Neural progenitor cell (in vitro differentiated cells): ENCODE measurements around the gene HIVEP1. TPM values are rescaled to one million over a fixed set of nuclear protein-coding genes. Genes with fewer than 3 reads are reported as not detected.

Source experiments
- DNase-seq: peaks from one replicate; pipeline ENCODE4 v3.0.0-alpha.2; 2016; ENCODE audit warnings: low spot score
- H2AFZ ChIP-seq: fragments of 200-600 bp; sonication (generic); replicated peaks from 2 replicates; pipeline ENCODE4 v1.6.1; 2016; ENCODE audit warnings: antibody characterized with exemption
- H3F3A ChIP-seq: fragments of 200-600 bp; sonication (generic); 2 replicates; pipeline ENCODE4 v1.6.1; 2016; ENCODE audit warnings: antibody characterized with exemption, low read depth
- H3K27ac ChIP-seq: fragments of 200-600 bp; sonication (generic); 2 replicates; pipeline ENCODE4 v1.5.1; 2016; ENCODE audit warnings: mild to moderate bottlenecking
- H3K27me3 ChIP-seq: fragments of 200-600 bp; sonication (generic); 2 replicates; pipeline ENCODE4 v1.6.1; 2016; ENCODE audit warnings: mild to moderate bottlenecking, moderate library complexity
- H3K36me3 ChIP-seq: fragments of 200-600 bp; sonication (generic); 2 replicates; pipeline ENCODE4 v1.5.1; 2016
- H3K4me1 ChIP-seq: fragments of 200-600 bp; sonication (generic); 2 replicates; pipeline ENCODE4 v1.6.1; 2016; ENCODE audit warnings: mixed run types
- H3K4me2 ChIP-seq: fragments of 200-600 bp; sonication (generic); 2 replicates; pipeline ENCODE4 v1.6.1; 2016
- H3K4me3 ChIP-seq: fragments of 200-600 bp; sonication (generic); 2 replicates; pipeline ENCODE4 v1.5.1; 2016
- H3K79me2 ChIP-seq: fragments of 200-600 bp; sonication (generic); 2 replicates; pipeline ENCODE4 v1.6.1; 2016; ENCODE audit warnings: low read depth
- H3K9ac ChIP-seq: fragments of 200-600 bp; sonication (generic); 2 replicates; pipeline ENCODE4 v1.6.1; 2016
- H3K9me3 ChIP-seq: fragments of 200-600 bp; sonication (generic); 2 replicates; pipeline ENCODE4 v1.5.1; 2016; ENCODE audit warnings: low read depth
- H4K20me1 ChIP-seq: fragments of 200-600 bp; sonication (generic); 2 replicates; pipeline ENCODE4 v1.6.1; 2016; ENCODE audit warnings: low read depth
- H3K27ac Mint-ChIP-seq: 3 replicates; pipeline ENCODE4 v1.8.0; 2021; ENCODE audit warnings: mixed read lengths
- H3K27me3 Mint-ChIP-seq: 2 replicates; pipeline ENCODE4 v1.8.0; 2022; ENCODE audit warnings: low read depth, mild to moderate bottlenecking, inconsistent platforms, moderate library complexity, mixed read lengths; ENCODE audit not compliant: insufficient read depth
- H3K36me3 Mint-ChIP-seq: 3 replicates; pipeline ENCODE4 v1.8.0; 2021; ENCODE audit warnings: mixed read lengths
- H3K4me1 Mint-ChIP-seq: 3 replicates; pipeline ENCODE4 v1.8.0; 2021; ENCODE audit warnings: mixed read lengths
- H3K4me3 Mint-ChIP-seq: 3 replicates; pipeline ENCODE4 v1.8.0; 2021; ENCODE audit warnings: mild to moderate bottlenecking, moderate library complexity, mixed read lengths
- H3K9me3 Mint-ChIP-seq: 3 replicates; pipeline ENCODE4 v1.8.0; 2020; ENCODE audit warnings: mixed read lengths
- CTCF ChIP-seq: fragments of 200-600 bp; sonication (generic); IDR thresholded peaks from 2 replicates; pipeline ENCODE4 v1.5.1; 2017; ENCODE audit warnings: antibody characterized with exemption, mild to moderate bottlenecking
- EZH2 ChIP-seq: fragments of 200-600 bp; sonication (generic); IDR thresholded peaks from 2 replicates; pipeline ENCODE4 v1.6.1; 2017; ENCODE audit warnings: antibody characterized with exemption, mild to moderate bottlenecking, moderate library complexity
- EZH2phosphoT487 ChIP-seq: fragments of 200-600 bp; sonication (generic); IDR thresholded peaks from 2 replicates; pipeline ENCODE4 v1.6.1; 2017; ENCODE audit warnings: antibody characterized with exemption
- total RNA-seq: library from RNA; depleted of rRNA; stranded (reverse); fragments of >200 nt; gene quantifications from 2 replicates; pipeline ENCODE4 v1.2.3, GENCODE V29; 2015; ENCODE audit warnings: low replicate concordance

HIVEP1 gene
- total RNA-seq, 1 donor from 2014 or later, result 23.3 TPM

GRCh38 chr6:12026120-12026519 is 14.0 kb downstream of the HIVEP1 start:
- TF ChIP-seq EZH2, result no peak
- no peak for TF ChIP-seq EZH2phosphoT487
- TF ChIP-seq CTCF, result no peak
- Histone ChIP-seq H3K27me3 (no peaks in the 10 kb centered on the region), H3K36me3 (no peaks in the 10 kb centered on the region), H3K4me2 (no peak overlapping the region), H4K20me1 (no peaks in the 10 kb centered on the region), H3K27ac (no peak overlapping the region), H3K4me3 (no peak overlapping the region), H3K9ac (no peak overlapping the region), H3K4me1 (peaks cover 5% of the 10 kb centered on the region), H2AFZ (no peak overlapping the region), H3F3A (no peaks in the 10 kb centered on the region), H3K79me2 (peaks cover 99% of the 10 kb centered on the region), H3K9me3 (no peaks in the 10 kb centered on the region)
- H3K9me3 Mint-ChIP-seq, result peaks cover 42% of the 10 kb centered on the region
- peaks cover 3% of the 10 kb centered on the region for H3K27me3 Mint-ChIP-seq
- peaks cover 72% of the 10 kb centered on the region for H3K36me3 Mint-ChIP-seq
- no peak overlapping the region for H3K27ac Mint-ChIP-seq
- no peak for DNase-seq
- H3K4me3 Mint-ChIP-seq, result no peak overlapping the region
- peaks cover 3% of the 10 kb centered on the region for H3K4me1 Mint-ChIP-seq

GRCh38 chr6:12026833-12027232 is 14.7 kb downstream of the HIVEP1 start:
- DNase-seq, result no peak
- Histone ChIP-seq H3K27ac (no peak overlapping the region), H3K9me3 (no peaks in the 10 kb centered on the region), H3K27me3 (no peaks in the 10 kb centered on the region), H3K4me2 (no peak overlapping the region), H2AFZ (no peak overlapping the region), H3K36me3 (no peaks in the 10 kb centered on the region), H3K79me2 (peaks cover 99% of the 10 kb centered on the region), H3F3A (no peaks in the 10 kb centered on the region), H3K4me1 (peaks cover 5% of the 10 kb centered on the region), H3K4me3 (no peak overlapping the region), H4K20me1 (no peaks in the 10 kb centered on the region), H3K9ac (no peak overlapping the region)
- Mint-ChIP-seq H3K27ac (no peak overlapping the region), H3K27me3 (peaks cover 3% of the 10 kb centered on the region), H3K9me3 (peaks cover 43% of the 10 kb centered on the region), H3K36me3 (peaks cover 75% of the 10 kb centered on the region), H3K4me3 (no peak overlapping the region), H3K4me1 (peaks cover 3% of the 10 kb centered on the region)
- TF ChIP-seq CTCF, result no peak
- no peak for TF ChIP-seq EZH2
- no peak for TF ChIP-seq EZH2phosphoT487

- peaks cover 45% of the 10 kb centered on the region for H3K9me3 Mint-ChIP-seq
- no peak overlapping the region for H3K9ac ChIP-seq
- no peaks in the 10 kb centered on the region for H4K20me1 ChIP-seq
- H3K36me3 ChIP-seq, result no peaks in the 10 kb centered on the region
- H3K79me2 ChIP-seq, result peaks cover 98% of the 10 kb centered on the region
- no peak for DNase-seq
- no peaks in the 10 kb centered on the region for H3K4me1 ChIP-seq
- H3K4me1 Mint-ChIP-seq, result peaks cover 2% of the 10 kb centered on the region
- no peaks in the 10 kb centered on the region for H3K27me3 ChIP-seq
- no peak overlapping the region for H3K4me2 ChIP-seq
- no peak overlapping the region for H3K27ac Mint-ChIP-seq
- H3K4me3 ChIP-seq, result no peak overlapping the region
- peaks cover 73% of the 10 kb centered on the region for H3K36me3 Mint-ChIP-seq
- H3K4me3 Mint-ChIP-seq, result no peak overlapping the region
- TF ChIP-seq EZH2phosphoT487 (no peak), EZH2 (no peak), CTCF (no peak)
- no peaks in the 10 kb centered on the region for H3K9me3 ChIP-seq
- H3K27me3 Mint-ChIP-seq, result peaks cover 3% of the 10 kb centered on the region
- H3F3A ChIP-seq, result no peaks in the 10 kb centered on the region
- no peak overlapping the region for H3K27ac ChIP-seq
- no peak overlapping the region for H2AFZ ChIP-seq
Measured at GRCh38 chr6:12028213-12028612, 16.1 kb downstream of the HIVEP1 start.
